AG09319 (cell line): Measurements from ENCODE around the gene ACTBL2.

Source experiments
- DNase-seq: peaks from one replicate; pipeline ENCODE4 v3.0.0-alpha.2; 2010; ENCODE audit warnings: low read depth; ENCODE audit errors: extremely low read depth
- CTCF ChIP-seq: IDR thresholded peaks from 2 replicates; pipeline ENCODE4 v1.5.1; 2011; ENCODE audit warnings: low read depth, mild to moderate bottlenecking, inconsistent platforms, low read length, moderate library complexity

Gene ACTBL2

GRCh38 chr5:57445705-57446037 is 36.9 kb downstream of the ACTBL2 start:
- no peak for DNase-seq
- TF ChIP-seq CTCF, result no peak

DNA sequence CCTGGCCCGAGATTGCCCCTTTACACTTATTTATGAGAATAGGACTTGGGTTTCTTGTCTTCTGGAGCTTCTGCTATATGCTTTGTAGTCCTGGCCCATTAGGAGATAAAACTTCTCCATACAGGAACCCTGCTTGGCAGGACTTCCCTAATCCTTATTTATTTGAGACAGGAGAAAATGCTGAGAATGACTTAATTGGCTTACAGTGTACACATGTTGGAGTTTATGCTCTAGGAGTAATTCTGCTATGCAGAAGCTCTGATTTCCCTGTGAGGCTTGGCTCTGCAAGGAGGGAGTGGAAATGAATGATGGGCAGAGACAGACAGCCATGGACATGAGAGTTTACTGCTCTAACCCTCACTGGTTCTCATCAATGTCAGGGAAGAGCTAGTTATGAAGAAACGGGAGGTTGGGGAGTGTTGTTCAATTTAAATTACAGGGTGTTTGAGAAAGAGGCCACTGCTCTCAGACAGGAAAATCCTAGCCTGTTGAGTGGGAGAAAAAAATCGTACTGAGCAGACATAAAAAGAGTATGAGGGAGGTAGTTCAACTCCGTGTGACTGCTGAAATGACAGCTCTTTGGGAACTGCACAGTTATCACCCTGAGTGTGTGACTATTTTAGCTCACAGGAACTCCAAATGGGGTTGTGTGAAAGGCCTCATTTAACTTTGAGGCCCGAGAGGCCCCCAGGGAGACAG is 37.5 kb downstream of the ACTBL2 start:
- no peak for DNase-seq

GRCh38 chr5:57442080-57442839 is 40.4 kb downstream of the ACTBL2 start:
- DNase-seq, result peak; percentile 89
- TF ChIP-seq CTCF, result no peak

More for the DNA sequence above, 37.5 kb downstream of the ACTBL2 start:
- TF ChIP-seq CTCF, result no peak

DNA sequence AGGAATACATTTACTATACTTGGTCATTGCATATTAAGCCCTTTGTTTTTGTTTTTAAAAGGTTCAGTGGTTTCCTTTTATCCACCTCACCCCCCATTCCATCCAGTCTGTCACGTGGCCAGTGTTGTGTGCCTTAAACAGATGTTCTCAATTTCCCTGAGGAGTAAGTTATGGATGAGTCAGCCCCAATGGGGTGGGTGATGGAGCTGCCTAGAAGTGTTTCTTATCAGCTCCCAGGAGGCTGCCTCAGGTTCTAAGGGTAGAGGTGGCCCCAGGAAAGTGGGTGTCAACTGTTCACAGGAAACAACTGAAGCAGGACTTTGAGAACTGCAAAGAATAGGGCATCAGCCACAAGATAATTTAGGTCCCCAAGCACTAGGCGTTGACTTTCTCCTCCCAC is 41.1 kb downstream of the ACTBL2 start:
- no peak for TF ChIP-seq CTCF
- DNase-seq, result peak; percentile 90

DNA sequence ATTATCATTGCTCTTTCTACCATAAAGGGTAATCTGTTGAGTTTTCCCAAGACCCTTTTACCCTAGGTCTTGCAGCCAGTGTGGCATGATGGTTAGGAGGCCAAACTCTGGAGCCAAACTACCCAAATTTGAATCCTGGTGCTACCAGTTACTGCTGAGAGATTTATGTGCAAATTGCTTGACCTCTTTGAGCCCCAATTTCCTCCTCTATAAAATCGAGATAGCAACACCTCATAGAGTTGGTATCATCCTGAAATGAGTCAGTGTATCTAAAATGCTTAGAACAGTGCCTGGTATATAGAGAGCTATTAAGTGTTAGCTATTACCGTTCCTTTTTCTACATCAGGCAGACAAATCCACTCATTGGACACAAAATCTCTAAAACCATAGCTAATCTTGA is 43.0 kb downstream of the ACTBL2 start:
- no peak for TF ChIP-seq CTCF
- no peak for DNase-seq

DNA sequence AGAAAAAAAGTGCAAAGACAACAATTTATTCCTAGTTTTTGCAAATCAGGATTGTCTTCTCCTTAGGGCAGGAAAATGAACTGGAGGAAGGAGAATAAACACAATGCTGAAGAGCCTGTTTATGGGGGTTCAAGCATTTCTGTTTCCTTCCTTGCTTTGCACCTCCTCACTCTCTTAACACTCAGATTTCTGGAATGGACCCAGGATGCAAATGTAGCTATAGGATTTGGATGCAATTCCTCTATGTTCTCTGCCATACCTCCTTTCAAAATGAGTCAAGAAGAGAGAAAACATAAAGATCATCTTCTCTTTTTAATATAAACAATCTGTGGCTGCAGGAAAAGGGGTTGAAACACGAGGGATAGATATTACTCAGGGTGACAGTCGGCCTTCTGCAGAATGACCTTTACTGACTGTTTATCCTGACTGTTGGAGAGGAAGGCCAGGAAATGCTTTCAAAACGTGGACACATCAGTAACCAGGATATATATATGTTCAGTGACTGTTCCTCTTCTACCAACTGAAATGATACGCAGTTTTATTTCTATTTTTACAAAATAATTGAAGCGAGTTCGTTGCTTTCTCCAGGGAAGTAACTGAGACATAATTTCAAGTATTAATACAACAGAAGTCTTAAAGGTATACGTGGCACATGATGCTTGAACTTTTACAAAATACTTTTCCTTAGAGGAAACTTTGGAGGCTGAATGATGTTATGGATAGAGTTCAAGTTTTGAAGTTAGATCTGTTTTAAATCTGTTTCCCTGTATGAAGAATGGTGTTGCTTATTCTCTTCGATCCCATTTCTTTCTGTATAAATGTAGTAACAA is 44.4 kb downstream of the ACTBL2 start:
- no peak for DNase-seq

More for the DNA sequence above, 44.4 kb downstream of the ACTBL2 start:
- TF ChIP-seq CTCF, result no peak
